ENCODE measurements around the gene INPP4B. TPM values are rescaled to one million over a fixed set of nuclear protein-coding genes. Genes with fewer than 3 reads are reported as not detected.
A peak's percentile ranks its signal among the peaks of the same experiment; 100 is the strongest.

Gene INPP4B
- total RNA-seq, 1 donor from 2014 or later = 4.9 TPM

DNA sequence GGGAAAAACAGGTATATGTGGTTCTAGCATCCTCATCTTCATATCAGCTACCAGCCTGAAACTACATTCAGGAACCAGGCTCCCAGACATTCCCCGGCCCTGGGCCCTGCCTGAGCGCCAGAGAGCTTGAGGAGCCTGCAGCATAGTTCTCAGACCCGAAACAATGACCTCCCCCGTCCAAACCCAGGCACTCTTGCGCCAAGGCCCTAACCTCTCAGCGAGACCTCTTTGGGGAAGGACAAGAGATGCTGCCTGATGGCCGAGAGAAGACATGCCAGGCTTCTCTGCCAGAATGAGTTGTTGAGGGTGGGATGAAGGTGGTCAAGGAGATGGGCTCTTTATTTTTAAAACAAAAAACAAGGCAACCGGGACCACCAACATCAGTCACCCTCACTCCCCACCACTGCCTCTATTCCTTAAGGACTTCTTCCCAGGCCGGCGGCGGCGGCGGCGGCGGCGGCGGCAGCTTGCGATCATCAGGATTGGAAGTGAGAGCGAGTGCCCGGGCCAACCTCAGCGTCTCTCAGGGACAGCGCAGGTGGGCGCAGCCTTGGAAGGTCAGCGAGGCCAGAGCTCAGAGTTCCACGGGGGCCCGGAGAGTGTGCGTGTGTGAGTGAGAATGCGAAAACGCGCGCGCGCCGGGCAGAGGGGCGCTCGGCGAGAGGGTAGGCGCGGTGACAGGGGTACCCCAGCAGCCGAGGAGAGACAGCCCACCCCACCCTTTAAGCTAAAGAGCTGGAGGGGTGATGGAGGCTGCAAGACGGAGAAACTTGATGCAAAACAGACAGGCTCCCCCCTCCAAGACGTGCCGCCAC lies 601 bp downstream of the INPP4B start:
- no peaks in the 10 kb centered on the region for H3K9me3 Mint-ChIP-seq (ENCODE audit: unreplicated experiment)
- DNase-seq (ENCODE audit: low spot score) = peak; percentile 35
- H3K27me3 Mint-ChIP-seq (ENCODE audit: unreplicated experiment) = peaks cover 10% of the 10 kb centered on the region
- H3K36me3 Mint-ChIP-seq (ENCODE audit: low read depth, unreplicated experiment) = no peaks in the 10 kb centered on the region
- H3K4me3 Mint-ChIP-seq (ENCODE audit: unreplicated experiment) = peak overlapping the region; percentile 89
- no peaks in the 10 kb centered on the region for H3K4me1 Mint-ChIP-seq (ENCODE audit: unreplicated experiment)
- TF ChIP-seq, protein P1, sequence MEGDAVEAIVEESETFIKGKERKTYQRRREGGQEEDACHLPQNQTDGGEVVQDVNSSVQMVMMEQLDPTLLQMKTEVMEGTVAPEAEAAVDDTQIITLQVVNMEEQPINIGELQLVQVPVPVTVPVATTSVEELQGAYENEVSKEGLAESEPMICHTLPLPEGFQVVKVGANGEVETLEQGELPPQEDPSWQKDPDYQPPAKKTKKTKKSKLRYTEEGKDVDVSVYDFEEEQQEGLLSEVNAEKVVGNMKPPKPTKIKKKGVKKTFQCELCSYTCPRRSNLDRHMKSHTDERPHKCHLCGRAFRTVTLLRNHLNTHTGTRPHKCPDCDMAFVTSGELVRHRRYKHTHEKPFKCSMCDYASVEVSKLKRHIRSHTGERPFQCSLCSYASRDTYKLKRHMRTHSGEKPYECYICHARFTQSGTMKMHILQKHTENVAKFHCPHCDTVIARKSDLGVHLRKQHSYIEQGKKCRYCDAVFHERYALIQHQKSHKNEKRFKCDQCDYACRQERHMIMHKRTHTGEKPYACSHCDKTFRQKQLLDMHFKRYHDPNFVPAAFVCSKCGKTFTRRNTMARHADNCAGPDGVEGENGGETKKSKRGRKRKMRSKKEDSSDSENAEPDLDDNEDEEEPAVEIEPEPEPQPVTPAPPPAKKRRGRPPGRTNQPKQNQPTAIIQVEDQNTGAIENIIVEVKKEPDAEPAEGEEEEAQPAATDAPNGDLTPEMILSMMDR (IDR thresholded peaks at IDR 0.05; ENCODE audit: unreplicated experiment) = no peak
- no peak overlapping the region for H3K27ac Mint-ChIP-seq (ENCODE audit: unreplicated experiment)

DNA sequence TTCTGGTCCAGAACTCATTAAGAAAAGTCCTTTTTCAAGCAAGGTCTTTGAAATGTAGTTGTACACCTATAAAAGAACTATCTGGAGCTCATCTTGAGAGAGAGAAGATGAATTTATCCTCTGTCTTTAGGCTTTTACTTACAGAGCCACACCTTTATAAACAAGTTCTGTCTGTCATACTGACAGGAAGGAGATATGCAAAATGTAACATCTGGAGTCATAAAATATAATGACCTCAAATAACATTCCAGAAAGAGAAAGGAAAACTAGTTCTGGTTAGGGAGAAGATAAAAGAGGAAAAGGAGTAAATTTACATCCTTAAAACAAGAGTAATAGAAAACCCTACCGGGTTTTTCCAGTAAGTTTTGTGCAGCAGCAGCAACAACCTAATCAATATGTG lies 1.3 kb downstream of the INPP4B start:
- Mint-ChIP-seq H3K9me3 (ENCODE audit: unreplicated experiment) (no peaks in the 10 kb centered on the region), H3K36me3 (ENCODE audit: low read depth, unreplicated experiment) (no peaks in the 10 kb centered on the region), H3K4me3 (ENCODE audit: unreplicated experiment) (peak overlapping the region; percentile 59), H3K27me3 (ENCODE audit: unreplicated experiment) (peaks cover 10% of the 10 kb centered on the region), H3K4me1 (ENCODE audit: unreplicated experiment) (no peaks in the 10 kb centered on the region), H3K27ac (ENCODE audit: unreplicated experiment) (no peak overlapping the region)
- TF ChIP-seq, protein P1 (IDR thresholded peaks at IDR 0.05; ENCODE audit: unreplicated experiment) = no peak
- no peak for DNase-seq (ENCODE audit: low spot score)

DNA sequence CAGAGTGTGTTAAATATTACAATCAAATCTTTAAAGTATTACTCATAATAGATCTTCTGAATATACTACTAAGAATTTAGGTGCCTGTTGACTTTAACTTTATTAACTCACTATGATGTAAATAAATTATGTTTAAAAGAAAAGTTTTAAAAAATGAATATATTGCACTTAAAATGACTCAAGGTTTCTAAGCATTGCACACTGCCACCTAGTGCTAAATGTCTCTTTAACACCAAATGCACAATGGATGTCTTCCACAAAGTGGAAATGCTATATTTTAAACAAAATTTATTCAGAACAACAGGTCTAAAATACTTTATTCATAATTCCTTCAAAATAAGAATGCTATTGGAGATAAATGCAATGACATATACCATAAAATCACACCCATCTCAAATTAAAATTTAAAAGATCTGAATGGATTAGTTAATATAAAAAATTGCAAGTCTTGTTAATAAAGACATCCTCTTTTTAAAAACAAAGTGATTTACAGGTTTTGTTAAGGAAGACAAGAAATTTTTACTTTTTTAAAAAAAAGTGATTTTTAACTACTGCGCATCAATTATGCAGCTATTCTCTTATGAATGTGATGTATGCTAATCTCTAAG lies 5.5 kb downstream of the INPP4B start:
- H3K4me3 Mint-ChIP-seq (ENCODE audit: unreplicated experiment) = no peak overlapping the region
- H3K4me1 Mint-ChIP-seq (ENCODE audit: unreplicated experiment) = no peaks in the 10 kb centered on the region
- H3K9me3 Mint-ChIP-seq (ENCODE audit: unreplicated experiment) = no peaks in the 10 kb centered on the region
- TF ChIP-seq, protein P1 (IDR thresholded peaks at IDR 0.05; ENCODE audit: unreplicated experiment) = peak; percentile 67
- H3K27me3 Mint-ChIP-seq (ENCODE audit: unreplicated experiment) = peaks cover 7% of the 10 kb centered on the region
- DNase-seq (ENCODE audit: low spot score) = no peak
- no peaks in the 10 kb centered on the region for H3K36me3 Mint-ChIP-seq (ENCODE audit: low read depth, unreplicated experiment)
- no peak overlapping the region for H3K27ac Mint-ChIP-seq (ENCODE audit: unreplicated experiment)

DNA sequence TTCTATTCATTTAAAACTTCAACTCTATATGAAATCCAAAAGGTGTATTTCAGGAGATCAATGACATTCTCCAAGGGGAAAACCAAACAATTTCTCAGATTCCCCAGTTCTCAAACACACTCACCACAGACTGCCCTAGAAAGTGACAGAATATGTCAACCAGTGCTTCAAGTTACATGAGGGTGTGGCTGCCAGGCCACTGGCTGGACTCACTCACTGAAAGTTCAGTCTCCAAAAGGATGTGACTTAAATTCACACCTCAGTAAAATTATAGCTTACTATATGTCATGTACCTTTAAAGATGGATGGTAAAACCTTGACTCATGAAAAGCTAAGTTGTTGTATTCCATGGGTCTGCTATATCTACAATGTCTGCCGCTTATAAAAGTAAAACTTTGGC lies 7.3 kb downstream of the INPP4B start:
- no peaks in the 10 kb centered on the region for H3K36me3 Mint-ChIP-seq (ENCODE audit: low read depth, unreplicated experiment)
- H3K4me1 Mint-ChIP-seq (ENCODE audit: unreplicated experiment) = no peaks in the 10 kb centered on the region
- no peak overlapping the region for H3K27ac Mint-ChIP-seq (ENCODE audit: unreplicated experiment)
- TF ChIP-seq, protein P1 (IDR thresholded peaks at IDR 0.05; ENCODE audit: unreplicated experiment) = no peak
- no peak for DNase-seq (ENCODE audit: low spot score)
- no peak overlapping the region for H3K4me3 Mint-ChIP-seq (ENCODE audit: unreplicated experiment)
- no peaks in the 10 kb centered on the region for H3K27me3 Mint-ChIP-seq (ENCODE audit: unreplicated experiment)
- no peaks in the 10 kb centered on the region for H3K9me3 Mint-ChIP-seq (ENCODE audit: unreplicated experiment)

DNA sequence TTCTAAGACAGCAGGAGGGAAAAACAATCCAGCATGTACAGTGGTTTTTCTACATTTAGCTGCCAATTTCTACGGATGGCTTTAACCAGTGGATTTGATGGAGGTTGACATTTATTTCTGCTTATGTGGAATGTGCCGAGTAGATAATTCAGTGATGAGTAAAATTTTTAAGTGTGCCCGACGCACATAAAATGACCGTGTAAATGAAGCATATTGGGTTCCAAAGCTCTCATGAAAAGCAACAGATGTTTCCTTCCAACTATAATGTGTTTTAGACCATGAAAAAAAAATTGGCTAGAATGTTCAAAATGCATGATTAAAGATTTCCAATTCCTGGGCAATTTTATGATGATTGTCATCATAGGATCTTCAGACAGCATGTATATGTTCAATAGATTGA lies 14.1 kb downstream of the INPP4B start:
- no peak overlapping the region for H3K27ac Mint-ChIP-seq (ENCODE audit: unreplicated experiment)
- no peaks in the 10 kb centered on the region for H3K27me3 Mint-ChIP-seq (ENCODE audit: unreplicated experiment)
- no peak overlapping the region for H3K4me3 Mint-ChIP-seq (ENCODE audit: unreplicated experiment)
- no peak for DNase-seq (ENCODE audit: low spot score)
- no peaks in the 10 kb centered on the region for H3K36me3 Mint-ChIP-seq (ENCODE audit: low read depth, unreplicated experiment)
- TF ChIP-seq, protein P1 (IDR thresholded peaks at IDR 0.05; ENCODE audit: unreplicated experiment) = no peak
- no peaks in the 10 kb centered on the region for H3K4me1 Mint-ChIP-seq (ENCODE audit: unreplicated experiment)
- H3K9me3 Mint-ChIP-seq (ENCODE audit: unreplicated experiment) = no peaks in the 10 kb centered on the region

Data from endothelial cell (in vitro differentiated cells).